NCI-H82 treated with DMSO at 0.1 percent for 48 hours (cell line): ENCODE results near the gene COL5A1.
A peak's percentile ranks its signal among the peaks of the same experiment; 100 is the strongest.
"Not testable (repeated sequence)": the region's sequence is repeated elsewhere in the genome, so short reads cannot be mapped to it uniquely, and the experiment has no call there.

Experiments
- DNase-seq: peaks from one replicate; lab custom pipeline; 2025; ENCODE audit not compliant: unreplicated experiment; lab: John Stamatoyannopoulos, UW

Gene COL5A1

DNA sequence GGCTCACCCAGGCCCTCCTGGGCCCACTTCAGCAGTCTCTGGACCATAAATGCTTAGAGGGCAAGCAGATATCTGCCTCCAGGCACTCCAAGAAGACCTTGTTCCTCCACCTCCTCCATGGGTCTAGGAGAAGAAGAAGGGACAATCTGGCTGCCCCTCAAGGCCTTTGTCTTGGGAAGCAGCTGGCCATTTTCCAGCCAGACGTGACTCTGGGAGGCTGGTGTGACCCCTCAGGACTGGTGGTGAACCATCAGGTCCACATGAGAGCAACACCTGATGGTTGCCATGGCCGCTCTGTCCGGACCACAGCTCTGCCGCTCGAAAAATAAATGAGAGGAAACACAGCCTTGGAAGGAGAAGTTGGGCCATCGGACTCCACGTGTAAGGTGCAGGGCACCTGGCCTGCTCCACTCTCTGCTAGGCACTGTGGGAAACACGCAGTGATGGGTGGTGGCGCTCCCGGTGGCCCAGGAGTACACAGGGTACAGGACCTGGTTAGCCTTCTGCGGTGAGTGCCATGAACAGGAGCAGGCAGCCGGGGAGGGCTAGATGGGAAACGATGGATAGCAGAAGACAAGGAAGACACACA is 3.0 kb upstream of the COL5A1 start:
- no peak for DNase-seq

- no peak for DNase-seq
Observed at GRCh38 chr9:134639994-134640393, 1.6 kb upstream of the COL5A1 start.

DNA sequence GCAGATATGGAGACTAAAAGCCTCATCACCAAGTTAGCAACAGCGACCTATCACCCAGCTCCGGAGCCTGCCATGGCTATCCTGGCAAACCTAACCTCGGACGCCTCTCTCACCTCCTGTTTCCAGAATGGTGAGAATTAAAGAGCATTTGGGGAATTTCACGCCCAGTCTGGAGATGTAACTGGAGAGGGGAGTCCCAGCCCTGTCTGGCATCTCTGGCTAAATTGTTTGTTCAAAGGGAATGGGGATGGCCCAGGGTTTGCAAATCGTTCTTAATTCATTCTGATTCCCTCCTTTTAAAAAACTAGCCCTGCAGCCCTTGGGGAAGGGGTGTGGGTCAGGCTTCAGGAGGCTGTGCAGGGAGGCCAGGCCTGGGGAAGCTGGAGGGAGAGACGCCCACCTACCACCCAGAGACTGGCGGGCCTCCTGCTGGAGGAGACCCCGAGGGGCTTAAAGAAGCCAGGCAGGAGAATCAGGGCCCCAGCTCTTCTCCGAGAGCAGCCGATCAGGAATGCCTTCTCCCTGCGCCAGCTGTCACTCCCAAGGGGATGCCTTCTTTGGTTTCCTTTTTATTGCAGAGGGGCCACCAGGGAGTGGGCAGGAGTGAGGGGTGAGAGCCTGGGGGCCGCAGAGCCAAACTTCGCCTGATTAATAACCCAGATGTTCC is 964 bp upstream of the COL5A1 start:
- DNase-seq, result no peak

DNA sequence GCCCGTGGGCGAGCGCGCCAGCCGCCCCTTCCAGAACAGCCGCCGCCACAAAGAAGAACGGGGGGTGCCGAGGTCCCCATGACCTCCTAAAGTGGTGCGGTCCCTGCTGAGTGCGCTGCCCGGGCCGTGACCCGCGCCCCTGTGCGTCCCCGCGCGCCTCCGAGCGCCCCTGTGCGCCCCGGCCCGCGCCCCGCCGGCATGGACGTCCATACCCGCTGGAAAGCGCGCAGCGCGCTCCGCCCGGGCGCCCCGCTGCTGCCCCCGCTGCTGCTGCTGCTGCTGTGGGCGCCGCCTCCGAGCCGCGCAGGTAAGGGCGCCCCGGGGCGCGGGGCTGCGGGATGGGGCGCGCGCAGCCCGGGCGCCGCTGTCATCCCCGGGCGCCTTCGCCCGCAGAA is 384 bp downstream of the COL5A1 start:
- no peak for DNase-seq

DNA sequence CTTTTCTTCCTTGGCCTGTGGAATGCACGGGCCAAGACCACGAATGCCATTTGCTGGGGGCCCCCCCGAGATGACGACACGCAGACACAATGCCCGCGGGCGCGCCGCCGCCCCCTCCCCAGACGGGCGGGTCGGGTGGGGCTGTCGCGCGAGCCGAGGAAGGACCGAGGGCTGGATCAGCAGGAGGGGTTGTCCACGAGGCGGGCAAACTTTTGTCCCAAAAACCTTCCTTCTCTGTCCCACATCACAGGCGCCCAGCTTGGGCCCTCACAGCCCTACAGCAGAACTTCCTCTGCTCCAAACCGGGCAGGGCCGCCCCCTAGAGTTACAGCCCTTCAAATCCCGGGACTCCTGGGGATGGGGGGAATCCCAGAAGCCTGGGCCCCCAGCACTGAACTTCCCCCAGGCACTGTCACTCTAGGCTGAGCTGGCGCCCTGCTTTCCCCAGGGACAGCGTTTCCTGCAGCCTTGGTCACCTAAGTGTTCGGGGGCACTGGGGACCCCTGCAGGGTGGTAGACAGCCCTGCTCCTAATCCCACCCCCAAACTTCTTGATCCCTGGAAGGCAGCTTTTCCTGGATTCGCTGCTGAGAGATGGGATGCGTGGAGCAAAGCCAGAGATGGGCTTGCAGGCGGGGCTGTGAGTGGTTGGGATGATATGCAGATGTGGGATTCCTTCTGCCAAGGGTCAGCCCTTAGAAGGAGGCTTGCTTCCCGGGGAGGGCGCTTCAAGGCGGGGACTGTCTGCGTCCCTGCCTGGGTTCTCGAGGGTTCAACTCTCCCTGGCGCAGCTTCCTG is 980 bp downstream of the COL5A1 start:
- no peak for DNase-seq

- DNase-seq, result no peak
Observed at GRCh38 chr9:134643222-134643671, 1.6 kb downstream of the COL5A1 start.

- DNase-seq, result not testable (repeated sequence)
Observed at GRCh38 chr9:134644401-134644724, 2.8 kb downstream of the COL5A1 start.

DNA sequence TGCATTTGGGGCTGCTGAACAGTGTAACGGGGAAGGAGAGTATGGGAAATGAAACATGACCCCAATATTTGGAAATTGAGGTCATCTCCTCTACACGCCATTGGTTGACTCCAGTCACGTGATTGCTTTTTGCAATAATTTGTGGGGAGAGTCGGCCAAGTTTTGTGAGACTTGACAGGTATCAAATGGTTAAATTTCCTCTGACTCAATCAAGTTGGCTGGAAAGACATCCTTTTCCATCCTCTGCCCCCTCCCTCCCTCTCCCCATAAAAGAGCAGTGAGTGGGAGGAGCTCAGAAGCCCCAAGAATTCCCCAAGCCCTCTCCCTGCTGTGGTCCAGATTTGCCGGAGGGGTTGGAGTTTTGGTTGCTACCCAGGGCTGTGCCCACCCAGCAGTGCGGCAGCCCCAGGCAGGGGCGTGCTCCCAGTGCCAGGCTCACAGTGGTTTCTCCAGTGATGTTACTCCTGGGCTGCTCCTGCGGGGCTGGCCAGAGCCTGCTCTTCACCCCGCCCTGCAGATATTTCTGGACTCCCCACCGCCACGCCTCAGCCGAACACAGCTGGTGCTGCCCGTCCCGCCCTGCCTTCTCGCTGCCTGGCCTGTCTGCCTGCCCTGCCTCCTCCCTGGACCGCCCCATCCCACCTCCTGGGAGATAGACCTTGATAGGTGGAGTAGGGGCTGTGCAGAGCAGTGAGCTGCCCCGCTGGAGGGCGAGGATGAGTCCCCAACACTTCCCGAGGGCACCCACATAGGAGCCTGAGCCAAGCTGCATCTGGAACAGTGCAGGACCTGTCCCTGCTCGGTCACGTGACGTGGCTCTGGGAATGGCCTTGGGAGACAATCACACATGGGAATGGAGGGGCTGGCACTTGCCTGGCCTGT is 3.4 kb downstream of the COL5A1 start:
- DNase-seq, result no peak

GRCh38 chr9:134645607-134646365 is 4.2 kb downstream of the COL5A1 start:
- DNase-seq, result no peak

GRCh38 chr9:134647359-134648080 is 5.9 kb downstream of the COL5A1 start:
- DNase-seq, result peak; percentile 37

DNA sequence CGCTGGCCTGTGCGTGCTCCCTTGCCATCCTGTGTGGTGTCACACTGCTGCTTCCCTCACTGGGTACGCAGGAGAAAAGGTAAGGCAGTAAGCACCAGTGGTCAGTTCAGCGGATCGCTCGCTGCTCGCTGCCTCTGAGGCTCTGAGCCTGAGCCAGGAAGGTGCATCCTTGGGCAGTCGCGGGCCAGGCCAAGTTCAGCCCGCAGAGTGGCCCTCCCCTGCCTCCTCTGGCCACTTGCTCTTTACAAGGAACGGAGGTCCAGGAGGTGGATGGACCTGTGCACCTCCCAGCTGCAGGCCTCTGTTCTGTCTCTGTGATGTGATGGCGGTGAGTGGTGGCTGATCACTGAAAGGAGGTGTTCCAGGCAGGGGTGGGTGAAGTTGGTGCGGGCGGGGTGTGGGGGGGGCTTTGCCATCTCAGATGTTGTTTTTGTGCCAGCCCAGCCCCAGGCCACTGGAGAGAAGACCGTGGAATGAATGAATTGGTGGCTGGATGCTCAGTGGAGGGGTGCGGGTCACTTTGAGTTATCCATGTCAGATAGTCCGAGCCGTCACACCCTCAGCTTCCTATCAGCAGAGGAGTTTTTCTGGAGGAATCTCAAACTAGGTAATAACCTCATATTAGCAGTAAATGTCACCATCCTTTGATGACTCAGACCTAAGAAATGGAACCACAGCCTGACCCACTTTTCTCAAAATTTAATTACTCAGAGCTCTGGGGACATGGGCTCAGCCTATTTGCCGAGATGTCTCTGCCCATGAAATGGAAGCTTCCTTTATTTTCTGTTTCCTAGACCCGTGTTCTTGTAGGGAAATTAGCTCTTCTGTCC is 7.3 kb downstream of the COL5A1 start:
- DNase-seq, result no peak

- DNase-seq, result no peak
Observed at GRCh38 chr9:134650431-134651190, 9.0 kb downstream of the COL5A1 start.

DNA sequence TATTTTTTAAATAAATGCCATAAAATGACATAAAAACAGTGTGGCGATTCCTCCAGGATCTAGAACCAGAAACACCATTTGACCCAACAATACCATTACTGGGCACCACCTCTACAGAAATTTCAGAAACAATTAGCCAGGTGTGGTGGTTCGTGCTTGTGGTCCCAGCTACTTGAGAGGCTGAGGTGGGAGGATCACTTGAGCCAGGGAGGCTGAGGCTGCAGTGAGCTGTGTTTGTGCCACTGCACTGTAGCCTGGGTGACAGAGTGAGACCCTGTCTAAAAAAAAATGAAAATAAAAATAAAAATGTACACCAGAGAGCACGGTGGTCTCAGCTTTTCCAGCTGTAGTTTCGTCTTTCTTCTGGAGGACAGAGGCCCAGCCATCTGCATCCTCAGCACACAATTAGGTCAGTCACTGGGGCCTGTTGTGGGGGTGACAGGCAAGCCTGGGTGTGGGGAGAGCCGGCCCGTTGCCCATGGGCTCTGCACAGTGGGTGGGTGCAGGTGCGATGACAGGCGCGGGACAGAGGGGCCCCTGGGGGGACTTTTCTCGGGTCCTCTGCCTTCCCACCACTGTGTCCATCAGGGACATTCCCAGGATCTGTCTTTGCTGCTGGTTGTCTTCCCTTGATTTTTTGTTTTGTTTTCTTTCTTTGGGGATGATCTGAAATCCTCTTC is 9.8 kb downstream of the COL5A1 start:
- DNase-seq, result no peak

DNA sequence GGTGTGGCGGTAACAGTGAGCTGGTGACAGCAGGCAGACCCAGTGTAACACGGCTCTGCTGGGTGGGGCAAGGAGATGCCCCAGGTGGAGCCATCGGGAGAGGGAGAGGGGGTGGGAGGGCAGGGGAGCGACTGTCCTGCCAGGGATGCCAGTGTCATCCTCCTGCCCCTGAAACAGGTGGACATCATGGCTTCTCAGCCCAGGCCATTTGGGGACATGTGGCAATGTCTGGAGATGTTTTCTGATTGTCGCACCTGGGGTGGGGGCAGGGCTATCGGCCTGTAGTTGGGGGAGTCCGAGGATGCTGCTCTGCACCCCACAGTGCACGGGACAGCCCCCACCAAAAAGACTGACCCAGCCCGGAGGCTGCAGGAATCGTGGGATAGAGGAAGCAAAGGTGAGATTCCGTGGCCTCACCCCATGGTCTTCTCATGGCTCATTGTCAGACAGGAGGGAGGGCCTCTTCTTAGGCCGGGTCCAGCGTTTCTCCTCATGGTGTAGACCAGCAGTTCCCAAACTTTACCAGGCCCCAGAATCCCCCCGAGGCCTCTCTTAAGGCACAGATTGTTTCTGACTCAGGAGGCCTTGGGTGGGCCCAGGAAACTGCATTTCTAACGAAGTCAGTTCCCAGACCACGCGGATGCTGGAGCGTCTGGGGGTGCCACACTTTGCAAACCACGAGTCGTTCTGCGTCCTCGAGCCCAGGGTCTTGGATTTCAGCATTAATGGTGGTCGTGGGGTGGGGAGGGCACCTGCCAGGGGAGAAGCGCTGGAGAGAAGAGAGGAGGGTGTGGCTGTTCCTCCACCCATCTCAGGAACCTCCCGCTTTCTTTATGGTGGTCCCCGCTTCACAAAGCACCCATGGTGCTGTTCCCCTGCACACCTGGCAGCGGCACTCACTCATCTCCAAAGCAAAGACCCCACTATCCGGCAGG is 11.0 kb downstream of the COL5A1 start:
- no peak for DNase-seq

- no peak for DNase-seq
Observed at GRCh38 chr9:134653259-134654009, 11.8 kb downstream of the COL5A1 start.

DNA sequence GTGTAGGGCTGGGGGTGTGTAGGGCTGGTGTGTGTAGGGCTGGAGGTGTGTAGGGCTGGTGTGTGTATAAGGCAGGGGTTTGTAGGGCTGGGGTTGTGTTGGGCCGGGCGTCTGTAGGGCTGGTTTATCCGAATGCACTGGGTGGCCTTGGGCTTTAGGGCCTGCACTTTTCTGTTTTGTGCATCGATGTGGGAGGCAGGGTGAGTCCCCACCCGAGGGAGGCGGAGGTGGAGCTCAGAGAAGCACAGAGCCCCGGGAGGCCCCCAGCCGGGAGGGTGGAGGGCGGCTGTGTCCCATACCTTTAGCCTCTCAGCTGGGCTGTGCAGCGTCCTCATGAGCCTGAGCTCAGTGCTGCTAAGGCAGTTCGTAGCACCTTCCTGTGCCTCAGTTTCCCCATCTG is 13.5 kb downstream of the COL5A1 start:
- DNase-seq, result no peak
